GM21360 (cell line): ENCODE results near the gene NFIA.

Source experiments
- ATAC-seq: cut with Tn5 transposase; IDR thresholded peaks from one replicate; pipeline ENCODE4 v1.9.1; 2021; ENCODE audit warnings: mild to moderate bottlenecking, moderate library complexity; ENCODE audit not compliant: unreplicated experiment

The NFIA gene

GRCh38 chr1:61143821-61144424, 61.6 kb downstream of the NFIA start:
- no peak for ATAC-seq

- ATAC-seq: no peak
These were observed 66.9 kb downstream of the NFIA start for GRCh38 chr1:61149010-61149860.

GRCh38 chr1:61151565-61151964, 69.2 kb downstream of the NFIA start:
- ATAC-seq: no peak

GRCh38 chr1:61152066-61152465, 69.7 kb downstream of the NFIA start:
- ATAC-seq: no peak

- no peak for ATAC-seq
These were observed 70.2 kb downstream of the NFIA start for GRCh38 chr1:61152469-61153105.

- no peak for ATAC-seq
These were observed 74.5 kb downstream of the NFIA start for GRCh38 chr1:61156576-61157467.

- no peak for ATAC-seq
These were observed 75.2 kb downstream of the NFIA start for GRCh38 chr1:61157468-61157987.

- ATAC-seq: no peak
These were observed 76.2 kb downstream of the NFIA start for GRCh38 chr1:61158591-61158990.

GRCh38 chr1:61160526-61160925, 78.2 kb downstream of the NFIA start:
- ATAC-seq: no peak

GRCh38 chr1:61162520-61163258, 80.3 kb downstream of the NFIA start:
- ATAC-seq: no peak

- ATAC-seq: no peak
These were observed 81.0 kb downstream of the NFIA start for GRCh38 chr1:61163355-61163754.

GRCh38 chr1:61165402-61165801, 83.0 kb downstream of the NFIA start:
- ATAC-seq: no peak

GRCh38 chr1:61167309-61167708, 84.9 kb downstream of the NFIA start:
- no peak for ATAC-seq

- no peak for ATAC-seq
These were observed 86.7 kb downstream of the NFIA start for GRCh38 chr1:61169045-61169444.

GRCh38 chr1:61169634-61170033, 87.3 kb downstream of the NFIA start:
- no peak for ATAC-seq

- no peak for ATAC-seq
These were observed 88.2 kb downstream of the NFIA start for GRCh38 chr1:61170328-61171238.

- ATAC-seq: no peak
These were observed 89.0 kb downstream of the NFIA start for GRCh38 chr1:61171346-61171745.

- ATAC-seq: no peak
These were observed 89.6 kb downstream of the NFIA start for GRCh38 chr1:61171974-61172373.

GRCh38 chr1:61173118-61173517, 90.8 kb downstream of the NFIA start:
- ATAC-seq: no peak
